HG03460 (cell line): ENCODE data around the gene VPS25.
A peak's percentile ranks its signal among the peaks of the same experiment; 100 is the strongest.
"Not testable (repeated sequence)": the region's sequence is repeated elsewhere in the genome, so short reads cannot be mapped to it uniquely, and the experiment has no call there.

Source experiments
- ATAC-seq: cut with Tn5 transposase; IDR thresholded peaks from one replicate; pipeline ENCODE4 v1.9.1; 2021; ENCODE audit not compliant: unreplicated experiment

Gene VPS25

DNA sequence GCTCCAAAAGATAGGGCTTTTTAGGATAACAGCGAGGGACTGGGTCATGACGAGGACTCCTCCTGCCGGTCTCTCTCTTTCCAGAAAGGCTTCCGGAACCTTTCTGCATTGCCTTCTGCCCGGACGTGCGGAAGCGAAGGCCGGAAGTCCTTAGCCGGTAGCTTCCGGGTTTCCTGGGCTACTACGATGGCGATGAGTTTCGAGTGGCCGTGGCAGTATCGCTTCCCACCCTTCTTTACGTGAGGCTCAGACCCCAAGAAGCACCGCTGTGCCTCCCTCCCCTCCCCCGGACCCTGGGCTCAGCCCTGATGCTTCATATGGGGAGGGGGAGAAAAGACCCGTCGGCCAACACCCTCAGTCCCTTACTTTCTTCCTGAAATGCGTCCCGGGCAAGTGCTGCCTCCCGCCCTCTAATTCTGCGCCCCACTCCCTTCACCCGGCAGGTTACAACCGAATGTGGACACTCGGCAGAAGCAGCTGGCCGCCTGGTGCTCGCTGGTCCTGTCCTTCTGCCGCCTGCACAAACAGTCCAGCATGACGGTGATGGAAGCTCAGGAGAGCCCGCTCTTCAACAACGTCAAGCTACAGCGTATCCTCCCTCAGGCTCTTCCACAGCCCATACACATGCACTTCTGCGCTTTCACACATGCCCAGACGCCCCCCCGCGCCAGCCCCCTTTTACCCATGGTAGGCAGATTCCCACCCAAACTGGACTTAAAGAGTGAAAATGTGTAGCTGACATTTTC, at the start of gene VPS25:
Gene VPS25 (plus strand): TSS at position 160 of the 746 bp plus-strand sequence. CDS start 27 bp downstream, at position 187.
- ATAC-seq = peak; percentile 88

DNA sequence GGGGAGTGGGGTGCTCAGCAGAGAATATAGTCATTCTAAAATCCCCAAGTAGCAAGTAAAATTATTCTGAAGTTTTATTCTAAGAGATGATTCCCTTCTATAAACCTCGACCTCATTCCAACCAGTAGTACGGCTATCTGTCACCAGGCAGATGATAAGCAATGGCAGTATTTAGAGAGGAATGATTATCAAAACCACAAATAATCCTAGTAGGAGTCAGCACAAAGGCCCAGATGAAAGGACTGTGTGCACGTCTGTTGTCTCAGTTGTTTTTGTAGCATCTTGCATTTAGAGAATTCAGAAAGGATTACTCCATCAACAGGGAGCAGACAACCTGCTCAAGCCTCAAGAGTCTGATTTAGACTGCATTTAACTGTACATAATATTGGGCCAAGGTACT, 49.6 kb upstream of the VPS25 start:
- no peak for ATAC-seq

DNA sequence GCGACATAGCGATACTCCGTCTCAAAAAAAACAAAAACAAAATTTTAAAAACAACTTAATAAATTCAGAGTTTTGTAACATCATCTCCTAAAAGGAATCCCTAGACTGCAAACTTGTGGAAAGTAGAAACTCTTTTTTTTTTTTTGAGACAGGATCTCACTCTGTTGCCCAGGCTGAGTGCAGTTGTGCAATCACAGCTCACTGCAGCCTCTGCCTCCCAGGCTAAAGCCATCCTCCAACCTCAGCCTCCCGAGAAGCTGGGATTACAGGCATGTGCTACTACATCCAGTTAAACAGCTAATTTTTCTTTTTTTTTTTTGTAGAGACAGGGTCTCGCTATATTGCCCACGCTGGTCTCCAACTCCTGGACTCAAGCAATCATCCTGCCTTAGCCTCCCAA, 48.1 kb upstream of the VPS25 start:
- ATAC-seq = no peak

- no peak for ATAC-seq
Observed at GRCh38 chr17:42740699-42741098, 32.5 kb upstream of the VPS25 start.

DNA sequence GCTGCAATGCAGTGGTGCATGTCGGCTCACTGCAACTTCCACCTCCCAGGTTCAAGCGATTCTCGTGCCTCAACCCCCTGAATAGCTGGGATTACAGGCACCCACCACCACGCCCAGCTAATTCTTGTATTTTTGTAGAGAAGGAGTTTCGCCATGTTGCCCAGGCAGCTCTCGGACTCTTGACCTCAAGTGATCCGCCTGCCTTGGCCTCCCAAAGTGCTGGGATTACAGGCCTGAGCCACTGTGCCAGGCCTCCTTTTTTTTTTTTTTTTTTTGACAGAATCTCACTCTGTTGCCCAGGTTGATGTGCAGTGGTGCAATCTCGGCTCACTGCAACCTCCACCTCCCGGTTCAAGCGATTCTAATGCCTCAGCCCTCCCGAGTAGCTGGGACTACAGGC, 30.3 kb upstream of the VPS25 start:
- ATAC-seq = not testable (repeated sequence)

GRCh38 chr17:42743595-42744282, 29.5 kb upstream of the VPS25 start:
- no peak for ATAC-seq

- peak; percentile 31 for ATAC-seq
Observed at GRCh38 chr17:42744283-42744805, 28.9 kb upstream of the VPS25 start.

GRCh38 chr17:42744806-42745617, 28.2 kb upstream of the VPS25 start, which contains the start of gene EZH1:
EZH1 (minus strand) TSS chr17:42745040; CDS start chr17:42728941, 16,099 bp downstream.
- peak; percentile 85 for ATAC-seq

GRCh38 chr17:42748202-42748907, 24.9 kb upstream of the VPS25 start:
- ATAC-seq = no peak

- no peak for ATAC-seq
Observed at GRCh38 chr17:42748908-42749798, 24.1 kb upstream of the VPS25 start.

DNA sequence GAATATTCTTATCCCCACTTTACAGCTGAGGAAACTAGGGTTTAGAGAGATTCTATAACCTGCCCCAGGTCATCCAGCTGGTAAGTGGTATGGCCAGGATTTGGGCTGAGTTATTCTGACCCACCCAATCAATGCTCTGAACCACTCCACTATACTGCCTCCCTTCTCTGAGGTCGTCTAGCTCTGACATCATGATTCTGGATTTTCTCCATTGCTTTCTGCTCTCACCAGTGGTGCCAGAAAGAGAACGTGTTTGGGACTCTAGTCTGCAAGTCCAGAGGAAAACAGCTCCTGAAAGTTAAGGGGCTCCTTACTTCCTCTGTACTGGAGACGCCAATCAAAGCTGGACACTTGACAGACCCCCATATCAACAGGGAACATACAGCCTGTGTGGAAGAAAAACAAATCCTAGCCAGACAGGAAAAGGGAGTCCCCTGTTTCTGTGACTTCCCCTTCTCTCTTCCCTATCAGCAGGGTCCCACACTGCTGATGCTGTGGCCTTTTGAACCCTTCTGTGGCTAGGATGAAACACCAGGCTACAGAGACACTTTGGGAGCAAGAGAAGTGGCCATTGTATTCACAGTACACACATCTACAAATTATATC, 22.4 kb upstream of the VPS25 start:
- no peak for ATAC-seq

DNA sequence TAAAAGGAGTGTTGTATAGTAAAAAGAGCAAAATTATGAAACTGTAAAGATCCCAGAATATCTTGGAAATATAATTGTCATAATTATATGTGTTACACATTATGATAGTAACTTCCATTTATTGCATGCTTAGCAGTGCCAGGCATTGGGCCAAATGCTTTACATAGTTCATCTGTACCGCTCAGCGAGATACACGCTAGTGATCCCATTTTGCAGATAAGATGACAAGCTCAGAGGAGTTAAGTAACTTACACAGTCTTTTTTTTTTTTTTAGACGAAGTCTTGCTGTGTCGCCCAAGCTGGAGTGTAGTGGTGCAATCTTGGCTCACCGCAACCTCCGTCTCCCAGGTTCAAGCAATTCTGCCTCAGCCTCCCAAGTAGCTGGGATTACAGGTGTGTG, 21.6 kb upstream of the VPS25 start:
- no peak for ATAC-seq

DNA sequence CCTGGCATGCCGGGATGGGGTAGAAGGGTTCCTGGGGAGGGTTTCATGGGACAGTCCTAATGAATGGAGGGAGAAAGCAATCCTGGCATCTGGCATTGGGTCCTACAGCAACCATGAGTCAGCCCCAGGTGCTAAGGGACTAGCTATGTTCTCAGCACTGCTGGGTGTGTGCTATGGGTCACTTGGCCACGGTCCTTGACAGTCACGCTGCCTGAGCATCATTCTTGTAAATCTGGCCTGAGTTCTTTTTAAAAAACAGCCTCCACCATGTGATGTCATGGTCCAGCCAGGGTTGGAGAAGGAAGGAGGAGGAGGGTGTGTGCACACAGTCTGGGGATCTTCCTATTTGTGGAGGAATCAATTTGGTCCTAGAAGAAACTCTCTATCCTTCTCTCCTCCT, 18.5 kb upstream of the VPS25 start:
- no peak for ATAC-seq

DNA sequence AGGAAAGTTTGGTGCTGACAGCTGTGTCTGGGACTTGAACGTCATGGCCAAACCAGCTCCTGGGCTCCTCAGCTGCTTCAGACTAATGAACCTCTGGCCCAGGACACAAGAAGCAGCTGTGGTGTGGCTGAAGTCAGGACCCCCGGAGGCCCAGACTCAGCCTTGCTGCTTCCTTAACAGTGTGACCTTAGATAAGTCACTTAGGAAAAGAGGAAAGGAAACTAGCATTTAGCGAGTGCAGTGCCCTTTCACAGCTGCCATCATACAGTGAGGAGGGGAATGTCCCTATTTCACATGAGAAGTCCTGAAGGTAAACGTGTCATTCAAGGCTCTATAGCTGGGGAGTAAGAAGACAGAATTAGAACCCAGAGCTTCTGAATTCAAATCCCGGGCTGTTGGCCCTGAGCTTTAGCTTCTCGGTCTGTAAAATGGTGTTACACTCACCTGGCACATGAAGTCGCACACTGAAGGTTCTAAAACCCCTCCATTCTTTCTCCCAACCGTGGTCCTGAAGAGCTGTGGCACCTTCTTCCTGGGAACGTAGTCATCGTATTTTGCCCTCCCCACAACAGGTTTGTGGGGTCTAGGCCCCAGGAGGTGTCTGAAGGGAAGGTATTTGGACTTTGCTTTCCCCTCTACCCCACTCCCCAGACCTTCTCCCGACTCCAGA, 13.1 kb upstream of the VPS25 start:
- no peak for ATAC-seq

DNA sequence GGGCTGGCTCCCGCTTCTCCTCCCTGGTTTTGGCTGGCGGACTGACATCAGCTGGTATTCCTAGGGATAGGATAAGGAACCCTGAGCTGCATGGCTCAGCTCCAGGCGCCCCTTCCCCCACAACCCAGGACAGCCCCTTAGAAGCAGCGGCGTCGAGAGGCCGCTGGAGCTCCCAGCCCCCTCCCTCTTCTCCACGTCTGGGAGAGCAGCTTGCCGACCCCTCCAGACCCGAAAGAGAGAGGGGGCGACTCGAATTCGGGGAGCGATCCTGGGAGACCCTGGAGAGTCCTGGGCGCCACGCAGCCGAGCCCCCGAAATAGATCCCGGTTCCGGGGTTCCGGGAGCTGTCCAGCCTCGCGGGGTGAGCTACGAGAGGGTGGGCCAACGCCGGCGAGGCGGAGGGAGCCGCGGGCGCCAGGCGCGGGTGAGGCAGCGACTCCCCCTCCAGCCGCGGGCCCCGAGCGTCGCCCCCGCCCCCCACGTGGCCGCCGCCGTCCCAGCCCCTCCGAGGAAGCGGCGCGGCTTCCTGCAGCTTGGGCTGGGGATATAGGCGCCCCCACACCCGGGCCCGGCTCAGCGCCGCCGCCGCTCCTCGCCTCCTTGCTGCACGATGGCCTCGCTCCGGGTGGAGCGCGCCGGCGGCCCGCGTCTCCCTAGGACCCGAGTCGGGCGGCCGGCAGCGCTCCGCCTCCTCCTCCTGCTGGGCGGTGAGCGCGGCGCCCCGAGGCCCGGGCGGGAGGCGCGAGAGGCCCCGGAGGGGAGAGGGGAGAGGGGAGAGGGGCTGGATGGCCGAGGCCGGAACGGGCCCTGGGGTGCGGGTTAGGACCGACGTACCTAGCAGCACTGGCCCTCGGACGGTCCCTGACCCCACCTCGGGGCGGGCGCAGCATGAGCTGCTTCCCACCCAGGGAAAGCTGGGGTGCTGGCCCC, 12.3 kb upstream of the VPS25 start, which contains the start of gene RAMP2:
Gene RAMP2 (plus strand): TSS at position 576 of the 930 bp plus-strand sequence. CDS start 35 bp downstream, at position 611.
- no peak for ATAC-seq

DNA sequence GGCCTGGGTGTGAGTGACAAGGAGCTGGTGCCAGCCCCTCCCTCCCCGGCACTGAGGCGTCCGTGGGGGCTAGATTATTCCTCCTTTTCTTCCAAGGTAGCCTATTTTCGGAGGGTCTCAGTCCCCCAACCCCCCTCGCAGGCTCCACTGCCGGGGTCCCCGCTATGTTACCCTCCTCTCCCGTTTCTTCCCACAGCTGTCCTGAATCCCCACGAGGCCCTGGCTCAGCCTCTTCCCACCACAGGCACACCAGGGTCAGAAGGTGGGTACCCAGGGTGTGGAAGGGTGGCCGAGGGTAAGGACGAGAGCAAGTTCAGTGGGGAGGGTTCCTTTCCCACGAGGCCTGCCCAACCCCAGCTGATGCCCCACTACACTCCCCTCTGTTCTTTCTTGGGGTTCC, 11.6 kb upstream of the VPS25 start:
- no peak for ATAC-seq

GRCh38 chr17:42766124-42766523, 7.1 kb upstream of the VPS25 start:
- ATAC-seq = no peak

DNA sequence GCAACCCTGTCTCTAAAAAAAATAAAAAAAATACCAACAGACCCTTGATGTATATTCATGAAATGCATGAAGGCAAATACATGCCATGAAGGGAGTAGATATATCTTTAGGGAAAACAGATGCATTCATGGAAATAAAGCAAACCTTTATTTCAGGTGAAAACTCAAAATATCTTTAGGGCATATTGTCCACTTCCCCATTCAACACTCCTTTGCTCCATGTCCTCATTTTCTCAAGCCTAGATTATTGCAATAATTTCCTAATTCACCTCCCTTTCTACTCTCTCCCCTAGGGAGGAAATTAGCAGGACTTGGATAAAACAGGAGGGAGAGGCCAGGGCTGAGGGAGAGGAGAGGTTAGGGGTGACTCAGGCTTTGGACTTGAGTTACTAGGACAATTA, 5.7 kb upstream of the VPS25 start:
- no peak for ATAC-seq
